ENCODE measurements around the gene AARS1.
A peak's percentile ranks its signal among the peaks of the same experiment; 100 is the strongest.
"Not testable (repeated sequence)": the region's sequence is repeated elsewhere in the genome, so short reads cannot be mapped to it uniquely, and the experiment has no call there.

Gene AARS1

GRCh38 chr16:70270176-70270575, 19.1 kb downstream of the AARS1 start:
- DNase-seq: no peak

DNA sequence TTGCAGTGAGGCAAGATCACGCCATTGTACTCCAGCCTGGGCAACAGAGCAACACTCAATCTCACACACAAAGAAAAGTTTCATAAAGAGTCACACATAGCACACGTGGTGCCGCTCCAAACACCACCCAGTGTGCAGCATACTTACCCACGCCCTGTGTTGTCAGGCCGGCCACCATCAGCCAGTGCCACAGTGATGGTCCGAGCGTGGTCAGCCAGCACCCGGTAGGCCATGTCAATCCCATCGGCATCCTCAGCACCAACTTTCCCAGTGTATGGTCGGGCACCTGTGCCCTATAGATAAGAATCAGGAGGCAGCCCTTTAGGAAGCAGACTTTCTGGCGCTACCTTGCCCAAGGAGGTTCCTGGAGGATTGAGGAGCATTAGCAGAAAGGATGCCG, 19.8 kb downstream of the AARS1 start:
- no peak for DNase-seq

DNA sequence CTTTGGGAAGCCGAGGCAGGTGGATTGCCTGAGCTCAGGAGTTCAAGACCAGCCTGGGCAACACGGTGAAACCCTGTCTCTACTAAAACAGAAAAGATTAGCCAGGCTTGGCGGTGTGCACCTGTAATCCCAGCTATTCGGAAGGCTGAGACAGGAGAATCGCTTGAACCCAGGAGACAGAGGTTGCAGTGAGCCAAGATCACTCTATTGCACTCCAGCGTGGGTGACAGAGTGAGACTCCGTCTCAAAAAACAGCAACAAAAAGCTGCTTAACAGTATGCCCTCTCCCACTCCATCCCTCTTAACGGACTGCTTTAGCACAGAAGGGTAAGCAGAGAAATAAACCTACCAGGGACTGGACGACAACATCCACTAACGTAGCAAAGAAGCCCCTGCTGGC, 21.4 kb downstream of the AARS1 start:
- not testable (repeated sequence) for DNase-seq

GRCh38 chr16:70267516-70267915, 21.8 kb downstream of the AARS1 start:
- no peak for DNase-seq

- DNase-seq: not testable (repeated sequence)
These were observed 29.4 kb downstream of the AARS1 start for GRCh38 chr16:70259903-70260302.

DNA sequence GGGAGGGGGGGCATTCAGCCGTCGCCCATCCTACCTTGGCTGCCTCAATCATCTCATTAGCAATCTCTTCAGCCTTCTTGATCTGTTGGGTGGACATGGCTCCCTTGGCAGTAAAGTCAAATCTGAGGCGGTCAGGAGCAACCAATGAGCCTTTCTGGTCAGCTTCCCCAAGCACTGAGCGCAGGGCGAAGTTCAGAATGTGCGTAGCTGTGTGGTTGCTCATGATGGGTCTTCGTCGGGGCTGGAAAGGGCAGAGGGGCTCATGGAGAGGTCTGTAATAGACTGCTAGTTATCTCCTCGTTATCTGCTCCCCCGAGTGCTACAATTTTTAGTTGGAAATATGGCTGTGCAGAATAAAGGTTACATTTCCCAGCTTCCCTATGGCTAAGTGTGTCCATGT, 30.4 kb downstream of the AARS1 start:
- no peak for DNase-seq

DNA sequence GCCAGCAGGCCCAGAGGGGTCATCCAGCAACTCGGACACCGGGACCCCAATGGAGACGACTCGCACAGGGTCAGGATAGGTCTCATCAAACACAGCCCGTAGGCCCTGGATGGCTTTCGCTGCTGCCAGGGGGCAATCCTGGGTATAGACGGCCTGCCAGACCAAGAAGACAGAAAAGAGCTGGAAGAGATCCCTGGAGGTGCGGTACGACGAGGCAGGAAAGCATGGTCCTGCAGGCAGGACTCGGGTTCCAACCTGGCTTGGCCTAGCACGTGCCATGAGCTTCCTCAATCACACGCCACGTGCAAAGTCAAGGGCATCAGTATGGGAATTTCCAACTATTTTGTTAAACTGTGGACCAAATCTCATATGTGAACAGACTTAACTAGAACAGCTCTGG, 31.2 kb downstream of the AARS1 start:
- no peak for DNase-seq

- no peak for DNase-seq
These were observed 31.9 kb downstream of the AARS1 start for GRCh38 chr16:70257391-70257790.

DNA sequence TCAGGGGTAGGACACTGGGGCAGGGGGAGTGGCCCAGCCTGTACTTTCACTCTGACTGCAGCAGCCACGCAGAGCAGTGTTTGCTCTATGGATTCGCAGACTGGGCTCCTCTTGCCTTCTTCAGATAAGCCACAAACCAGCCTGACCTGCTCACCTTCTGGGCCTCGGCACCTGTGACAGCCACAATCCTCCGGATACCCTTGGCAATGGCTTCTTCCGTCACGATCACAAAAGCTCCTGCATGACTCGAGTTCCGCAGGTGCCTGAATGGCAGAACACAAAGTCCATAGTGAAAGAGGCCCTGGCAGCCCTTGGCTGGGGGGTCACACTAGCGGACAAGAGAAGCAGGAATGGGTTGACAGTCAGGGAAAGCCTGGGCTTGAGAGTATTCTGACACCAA, 33.7 kb downstream of the AARS1 start:
- no peak for DNase-seq

- no peak for DNase-seq
These were observed 34.4 kb downstream of the AARS1 start for GRCh38 chr16:70254965-70255286.

DNA sequence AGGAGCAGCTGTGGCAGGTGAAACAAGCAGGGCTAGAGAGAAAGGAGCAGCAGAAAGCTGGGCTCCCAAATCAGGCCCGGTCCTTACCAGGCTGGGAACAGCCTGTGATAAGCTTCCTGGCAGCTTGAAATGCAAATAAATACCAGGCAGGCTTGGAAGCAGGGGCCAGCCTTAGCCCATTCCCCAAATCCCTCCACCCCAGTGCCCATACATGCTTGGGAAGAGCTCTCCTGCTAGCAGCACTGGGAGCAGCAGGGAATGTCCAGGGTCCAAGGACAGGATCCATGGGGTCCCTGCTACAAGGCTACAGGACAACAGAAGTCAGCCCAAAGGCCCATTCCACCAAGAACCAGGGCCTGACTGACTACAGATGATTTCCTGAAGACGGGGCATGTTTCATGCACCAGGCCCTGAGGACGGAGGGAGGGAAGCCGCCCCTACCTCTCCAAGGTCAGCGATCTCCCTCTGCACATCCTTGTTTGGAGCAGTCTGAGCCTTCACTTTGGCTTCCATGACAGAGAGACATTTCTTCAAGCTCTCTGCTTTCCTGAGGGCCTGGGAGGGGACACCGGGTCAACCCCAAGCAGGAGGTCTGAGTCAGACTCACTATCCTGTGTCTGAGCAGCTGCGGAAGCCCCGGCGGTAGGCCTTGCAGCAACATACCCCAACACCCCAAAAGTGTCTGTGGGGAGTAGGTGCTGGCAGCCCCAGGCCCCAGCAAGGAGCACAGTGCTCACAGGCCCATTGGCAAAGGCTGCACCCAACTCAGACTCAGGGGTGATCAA, 34.9 kb downstream of the AARS1 start:
- no peak for DNase-seq

- no peak for DNase-seq
These were observed 35.8 kb downstream of the AARS1 start for GRCh38 chr16:70253291-70254106.

GRCh38 chr16:70252355-70252988, 36.8 kb downstream of the AARS1 start:
- no peak for DNase-seq

- peak; percentile 67 for DNase-seq
These were observed 37.5 kb downstream of the AARS1 start, which contains the start of gene EXOSC6 for GRCh38 chr16:70251629-70252354. TSS of gene EXOSC6 (minus strand) at chr16:70251940. CDS start at chr16:70251900, 40 bp downstream.

DNA sequence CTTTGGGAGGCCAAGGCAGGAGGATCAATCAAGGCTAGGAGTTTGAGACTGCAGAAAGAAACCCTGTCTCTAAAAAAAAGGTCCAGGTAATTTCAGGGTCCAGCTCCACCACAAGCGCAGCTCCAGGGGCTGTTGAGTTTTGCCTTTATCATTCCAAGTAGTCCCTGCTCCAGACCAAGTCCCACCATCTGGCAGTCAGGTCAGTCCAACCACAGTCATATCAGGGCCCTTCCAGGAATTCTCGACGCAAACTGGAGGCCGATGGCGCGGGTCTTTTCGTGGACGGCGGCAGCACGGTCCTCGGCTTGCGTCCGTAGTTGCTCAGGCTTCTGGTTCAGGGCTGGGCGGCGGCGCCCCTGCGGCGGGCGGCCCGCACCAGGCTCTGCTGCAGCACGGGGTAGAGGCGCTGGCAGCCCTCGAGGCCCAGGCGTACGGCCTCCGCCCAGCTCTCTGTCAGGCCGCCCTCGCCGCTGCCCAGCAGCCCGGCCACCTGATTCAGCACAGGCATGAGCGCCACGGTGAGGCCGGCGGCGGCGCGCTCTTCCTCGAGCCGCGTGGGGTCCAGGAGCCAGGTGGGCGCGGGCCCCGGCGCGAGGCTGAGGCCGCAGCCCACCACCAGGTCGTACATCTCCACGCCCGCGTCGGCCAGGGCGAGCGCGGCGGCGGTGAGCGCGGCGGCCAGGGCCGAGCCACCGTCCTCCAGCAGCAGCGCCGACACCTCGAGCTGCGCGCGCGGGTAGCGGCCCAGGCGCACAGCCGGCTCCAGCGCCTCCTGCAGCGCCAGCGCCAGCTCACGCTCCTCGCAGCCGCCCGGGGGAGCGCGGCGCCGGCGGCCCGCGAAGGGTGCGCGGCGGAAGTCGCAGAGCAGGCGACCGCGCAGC, 38.3 kb downstream of the AARS1 start:
- no peak for DNase-seq

GRCh38 chr16:70249697-70250096, 39.6 kb downstream of the AARS1 start:
- not testable (repeated sequence) for DNase-seq

DNA sequence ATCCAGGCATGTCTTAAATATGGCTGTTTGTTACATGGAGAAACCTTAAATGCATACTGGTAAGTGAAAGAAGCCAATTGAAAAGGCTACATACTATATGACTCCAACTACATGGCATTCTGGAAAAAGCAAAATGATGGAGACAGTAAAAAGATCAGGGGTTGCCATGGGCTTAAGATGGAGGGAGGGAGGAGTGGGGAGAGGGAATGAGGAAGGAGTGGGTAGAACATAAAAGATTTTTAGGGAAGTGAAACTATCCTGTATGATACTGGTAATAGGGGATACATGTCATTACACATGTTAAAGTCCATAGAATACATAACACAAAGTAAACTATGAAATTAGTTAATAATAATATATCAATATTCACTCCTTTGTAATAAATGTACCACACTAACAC, 50.5 kb downstream of the AARS1 start:
- DNase-seq: not testable (repeated sequence)

DNA sequence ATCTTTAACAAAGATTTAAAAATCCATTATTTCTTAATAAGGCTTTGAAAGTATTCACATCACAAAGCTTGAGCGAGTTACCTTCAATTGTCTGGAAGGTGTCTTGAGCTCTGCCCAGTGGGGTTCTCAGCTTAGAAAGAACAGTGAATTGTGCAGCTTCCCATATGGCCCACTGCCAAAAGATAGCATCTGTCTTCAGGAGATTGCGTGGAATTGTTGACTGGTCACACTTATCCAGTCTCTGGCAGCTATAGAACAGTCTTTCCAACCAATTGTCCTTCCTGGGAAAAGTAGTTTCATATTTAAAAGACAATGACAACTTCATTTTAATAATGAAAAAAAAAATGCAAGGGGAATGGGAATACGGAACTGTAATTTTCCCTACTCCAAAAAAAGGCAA, 57.5 kb downstream of the AARS1 start:
- DNase-seq: not testable (repeated sequence)

GRCh38 chr16:70226024-70226423, 63.3 kb downstream of the AARS1 start:
- DNase-seq: not testable (repeated sequence)

DNA sequence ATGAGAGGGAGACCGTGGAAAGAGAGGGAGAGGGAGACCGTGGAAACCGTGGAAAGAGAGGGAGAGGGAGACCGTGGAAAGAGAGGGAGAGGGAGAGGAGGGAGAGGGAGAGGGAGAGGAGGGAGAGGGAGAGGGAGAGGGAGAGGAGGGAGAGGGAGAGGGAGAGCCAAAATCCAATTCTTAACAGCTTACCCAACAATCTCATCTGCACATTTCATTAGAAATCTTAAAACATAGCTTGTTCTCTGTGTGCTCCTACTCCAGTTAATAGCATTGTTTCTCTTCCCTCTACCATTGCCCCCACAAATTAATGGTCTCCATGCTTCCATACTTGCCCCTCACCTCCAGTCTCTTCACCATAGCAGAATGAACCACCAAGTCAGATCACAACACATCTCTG, 63.9 kb downstream of the AARS1 start:
- DNase-seq: not testable (repeated sequence)

DNA sequence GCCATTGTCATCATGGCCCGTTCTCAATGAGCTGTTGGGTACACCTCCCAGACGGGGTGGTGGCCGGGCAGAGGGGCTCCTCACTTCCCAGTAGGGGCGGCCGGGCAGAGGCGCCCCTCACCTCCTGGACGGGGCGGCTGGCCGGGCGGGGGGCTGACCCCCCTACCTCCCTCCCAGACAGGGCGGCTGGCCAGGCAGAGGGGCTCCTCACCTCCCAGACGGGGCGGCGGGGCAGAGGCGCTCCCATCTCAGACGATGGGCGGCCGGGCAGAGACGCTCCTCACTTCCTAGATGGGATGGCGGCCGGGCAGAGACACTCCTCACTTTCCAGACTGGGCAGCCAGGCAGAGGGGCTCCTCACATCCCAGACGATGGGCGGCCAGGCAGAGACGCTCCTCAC, 64.7 kb downstream of the AARS1 start:
- DNase-seq: not testable (repeated sequence)

GRCh38 chr16:70223971-70224513, 65.3 kb downstream of the AARS1 start:
- DNase-seq: not testable (repeated sequence)
